NCI-H2081 (cell line): Measurements from ENCODE around the gene CREB3.

Source experiments
- DNase-seq, 2 experiments: peaks; one replicate each; lab custom pipeline; 2025; lab: John Stamatoyannopoulos, UW

The CREB3 gene, protein sequence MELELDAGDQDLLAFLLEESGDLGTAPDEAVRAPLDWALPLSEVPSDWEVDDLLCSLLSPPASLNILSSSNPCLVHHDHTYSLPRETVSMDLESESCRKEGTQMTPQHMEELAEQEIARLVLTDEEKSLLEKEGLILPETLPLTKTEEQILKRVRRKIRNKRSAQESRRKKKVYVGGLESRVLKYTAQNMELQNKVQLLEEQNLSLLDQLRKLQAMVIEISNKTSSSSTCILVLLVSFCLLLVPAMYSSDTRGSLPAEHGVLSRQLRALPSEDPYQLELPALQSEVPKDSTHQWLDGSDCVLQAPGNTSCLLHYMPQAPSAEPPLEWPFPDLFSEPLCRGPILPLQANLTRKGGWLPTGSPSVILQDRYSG

DNA sequence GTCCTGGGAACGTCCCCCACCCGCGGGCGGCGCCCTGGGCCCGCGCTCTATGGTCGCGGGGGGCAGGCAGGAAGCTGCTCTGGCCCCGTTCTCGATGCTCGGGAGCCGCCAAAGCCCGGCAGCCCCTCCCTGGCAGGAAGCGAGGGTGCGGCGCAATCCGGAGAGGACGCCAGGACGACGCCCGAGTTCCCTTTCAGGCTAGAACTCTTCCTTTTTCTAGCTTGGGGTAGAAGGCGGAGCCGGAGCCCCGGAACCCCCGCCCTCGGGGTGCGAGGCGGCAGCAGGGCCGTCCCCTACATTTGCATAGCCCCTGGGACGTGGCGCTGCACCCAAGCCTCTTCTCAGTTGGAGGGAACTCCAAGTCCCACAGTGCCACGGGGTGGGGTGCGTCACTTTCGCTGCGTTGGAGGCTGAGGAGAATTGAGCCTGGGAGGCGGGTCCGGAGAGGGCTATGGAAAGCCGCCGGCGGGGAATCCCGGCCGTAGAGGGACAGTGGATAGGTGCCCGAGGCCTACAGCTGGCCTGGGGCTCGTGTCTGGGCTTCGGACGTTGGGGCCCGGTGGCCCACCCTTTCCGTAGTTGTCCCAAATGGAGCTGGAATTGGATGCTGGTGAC is at the start of gene CREB3, which contains the start of gene TLN1:
TSS of gene CREB3 (plus strand) at position 482 of the 615 bp plus-strand sequence. CDS start at position 589, 107 bp downstream.
TSS of gene TLN1 (minus strand) at position 11 of the 615 bp plus-strand sequence. CDS start 6,501 bp downstream, outside the sequence.
- peak; percentile 99 for DNase-seq

DNA sequence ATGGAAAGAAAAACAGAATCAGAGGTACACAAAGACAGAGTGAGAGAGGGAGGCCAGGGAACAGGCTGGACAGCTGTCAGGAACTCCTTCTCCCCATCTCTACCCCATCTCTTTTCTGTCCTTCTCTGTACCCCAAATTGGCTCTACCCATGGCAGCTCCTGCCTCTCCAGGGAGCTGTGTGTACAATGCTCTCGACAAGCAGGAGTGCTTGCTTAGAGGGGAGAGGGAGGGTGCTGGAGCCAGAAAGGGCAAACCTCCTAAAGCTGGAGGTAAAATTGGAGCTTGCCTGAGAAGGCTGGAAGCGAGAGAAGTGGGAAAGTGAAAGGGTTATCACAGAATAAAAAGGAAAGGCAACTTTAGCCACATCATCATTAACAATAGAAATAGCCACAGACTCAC is 49.1 kb upstream of the CREB3 start:
- DNase-seq = no peak

DNA sequence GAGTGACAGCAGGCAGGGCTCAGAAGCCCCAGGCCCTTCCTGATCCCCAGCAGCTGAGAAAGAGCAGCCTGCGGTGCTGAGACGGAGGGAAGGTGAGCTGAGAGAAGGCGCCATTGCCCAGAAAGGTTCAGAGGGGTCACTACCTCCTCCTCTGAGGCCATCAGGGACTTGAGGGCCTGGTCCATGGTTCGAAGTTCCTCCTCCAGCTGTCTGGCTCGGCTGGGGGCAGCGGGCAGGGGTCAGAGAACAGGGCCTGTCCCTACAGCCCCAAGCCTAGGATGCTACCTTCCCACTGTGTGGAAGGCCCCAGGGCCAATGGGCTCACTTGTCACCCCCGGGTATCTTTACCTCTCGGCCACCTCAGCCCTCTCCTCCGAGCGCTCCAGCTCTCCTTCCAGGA is 47.5 kb upstream of the CREB3 start:
- no peak for DNase-seq

DNA sequence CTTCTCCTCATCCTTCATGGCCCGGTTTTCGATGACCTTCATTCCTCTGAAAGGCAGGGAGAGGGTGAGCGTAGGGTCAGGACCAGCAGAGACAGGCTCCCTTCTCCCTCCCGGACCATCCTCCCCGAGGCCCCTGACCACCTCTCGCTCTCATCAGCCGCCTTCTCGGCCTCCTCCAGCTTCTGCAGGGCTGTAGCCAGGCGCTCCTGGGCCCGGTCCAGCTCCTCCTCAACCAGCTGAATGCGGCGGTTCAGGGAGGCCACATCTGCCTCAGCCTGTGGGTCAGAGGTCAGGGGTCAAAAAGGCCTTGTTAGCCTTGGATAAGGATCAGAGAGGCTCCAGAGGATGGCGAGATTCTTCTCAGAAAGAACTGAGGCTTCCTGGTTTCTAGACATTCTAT is 47.0 kb upstream of the CREB3 start:
- DNase-seq = no peak

DNA sequence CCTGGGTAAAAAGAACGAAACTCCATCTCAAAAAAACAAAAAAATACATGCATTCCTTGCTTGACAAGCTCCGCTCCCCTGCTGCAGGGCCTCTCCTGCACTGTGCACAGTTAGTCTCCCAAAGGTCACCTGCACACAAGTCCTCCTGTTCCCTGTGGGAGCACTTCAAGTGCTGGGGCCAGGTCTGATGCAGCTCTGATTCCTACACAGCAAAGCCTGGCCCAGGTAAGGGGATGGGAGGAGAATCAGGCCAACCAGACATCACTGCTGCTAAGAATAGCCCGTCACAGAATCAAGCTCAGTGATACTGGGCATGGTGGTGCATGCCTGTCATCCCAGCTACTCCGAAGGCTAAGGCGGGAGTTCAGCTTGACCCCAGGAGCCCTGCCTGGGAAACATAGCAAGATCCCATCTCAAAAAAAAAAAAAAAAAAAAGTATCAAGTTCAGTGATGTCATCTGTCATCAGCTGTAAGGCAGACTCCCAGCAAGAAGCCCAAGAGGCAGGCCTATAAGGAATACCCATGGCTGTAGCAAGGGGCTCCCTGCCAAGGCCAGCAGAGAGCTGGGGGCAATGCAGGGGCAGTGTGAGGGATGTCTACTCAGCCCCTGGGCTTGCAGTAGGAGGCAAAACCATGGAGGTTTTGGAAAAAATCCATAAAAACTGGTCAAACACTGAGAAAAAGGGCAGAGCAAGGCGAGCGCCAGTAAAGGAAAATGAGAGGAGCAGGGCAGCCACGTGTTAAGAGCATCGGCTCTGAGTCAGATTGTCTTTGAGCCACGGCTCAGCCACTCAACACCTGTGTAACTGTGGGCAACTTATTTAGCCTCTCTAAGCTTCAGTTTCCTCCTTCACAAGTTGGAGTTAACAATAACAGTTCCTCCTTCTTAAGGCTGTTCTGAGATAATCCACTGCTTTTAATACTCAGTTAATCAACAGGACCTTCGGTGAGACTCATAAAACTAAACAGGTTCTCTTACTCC is 46.0 kb upstream of the CREB3 start:
- DNase-seq = no peak

DNA sequence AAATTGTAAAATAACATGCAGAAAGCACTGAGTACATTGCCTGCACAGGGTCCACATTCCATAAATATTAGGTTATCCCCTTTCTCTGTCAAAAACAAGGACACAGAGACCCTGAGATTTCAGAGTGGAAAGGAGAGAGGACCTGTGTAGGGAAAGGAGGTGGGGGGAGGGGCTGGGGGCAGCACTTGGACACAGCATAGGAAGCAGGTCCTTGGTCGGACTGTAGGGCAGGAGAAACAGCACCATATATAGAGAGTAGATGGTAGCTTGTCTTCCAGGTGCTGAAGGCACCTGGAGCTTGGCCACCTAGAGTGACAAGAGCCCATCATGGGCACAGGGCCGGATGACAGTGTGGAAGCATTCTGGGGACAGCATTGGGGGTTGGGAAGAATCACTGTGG is 45.2 kb upstream of the CREB3 start:
- no peak for DNase-seq

DNA sequence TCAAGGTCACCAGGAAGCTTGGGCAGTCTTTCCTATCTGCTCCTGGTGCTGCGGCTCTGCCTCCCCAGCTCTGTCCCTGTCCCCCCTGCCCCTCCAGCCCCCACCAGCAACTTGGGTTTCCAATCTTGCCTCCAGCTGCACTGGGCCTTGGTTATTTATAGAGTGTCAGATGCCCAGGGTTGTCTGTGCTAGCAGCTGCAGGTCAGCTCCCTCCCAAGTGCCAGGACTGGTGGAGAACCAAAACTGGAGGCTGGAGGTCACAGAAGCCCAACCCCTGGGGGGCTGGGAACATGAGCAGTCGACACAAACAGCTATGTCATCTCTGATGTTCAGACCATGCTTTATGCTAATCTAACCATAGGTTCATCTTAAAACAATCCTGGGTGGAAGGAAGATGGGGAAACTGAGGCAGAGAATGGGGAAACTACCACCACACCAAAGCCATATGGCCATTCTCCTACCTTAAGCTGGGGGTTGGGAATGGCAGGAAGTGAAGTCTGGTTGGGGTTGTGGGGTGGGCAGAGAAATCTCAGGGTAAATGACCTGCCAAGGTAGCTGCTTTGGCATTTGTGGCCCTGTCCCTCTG is 44.4 kb upstream of the CREB3 start:
- no peak for DNase-seq

DNA sequence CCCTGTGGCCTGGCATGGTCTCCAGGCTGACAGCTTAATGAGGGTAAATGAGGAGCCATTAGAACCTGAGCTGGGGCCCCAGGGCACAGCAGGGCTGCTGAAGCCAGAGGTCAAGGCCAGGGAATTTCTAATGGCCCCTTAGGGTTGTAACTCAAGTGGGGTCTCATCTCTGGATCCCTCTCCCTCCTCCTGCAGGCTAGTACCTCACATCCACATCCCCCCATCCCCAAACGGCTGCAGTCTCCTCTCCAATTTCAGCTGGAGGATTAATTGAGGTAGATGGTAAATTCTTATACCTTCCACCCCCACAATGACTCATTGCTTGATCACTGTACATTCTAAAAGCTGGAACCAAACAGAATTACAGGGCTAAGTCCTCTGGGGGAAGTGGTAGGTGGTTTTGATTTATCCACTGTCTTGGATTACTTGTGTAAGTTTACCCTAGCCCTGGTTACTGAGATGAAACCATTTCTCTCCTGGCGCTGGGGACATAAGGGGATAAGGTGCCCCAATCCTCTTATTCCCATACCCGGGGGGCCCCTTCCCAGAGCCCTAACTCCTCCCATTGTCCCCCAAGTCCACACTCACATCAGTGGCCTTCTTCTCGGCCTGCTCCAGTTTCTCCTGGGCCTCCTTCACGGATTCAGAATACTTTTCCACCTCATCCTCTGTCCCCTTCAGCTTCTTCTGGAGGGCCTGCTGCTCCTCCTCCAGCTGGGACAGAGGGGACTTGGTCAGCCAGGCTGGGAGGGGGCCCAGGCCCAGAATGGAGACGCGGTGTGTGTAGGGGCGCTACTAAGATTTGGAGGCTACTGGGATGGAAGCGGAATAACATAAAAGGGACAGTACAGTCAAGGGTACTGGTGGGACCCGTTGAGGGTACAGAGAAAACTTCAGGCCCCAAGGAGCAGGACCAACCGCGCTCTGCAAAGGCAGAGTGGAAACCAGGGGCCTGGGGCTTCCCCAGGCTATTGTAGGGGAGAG is 43.6 kb upstream of the CREB3 start:
- DNase-seq = no peak

DNA sequence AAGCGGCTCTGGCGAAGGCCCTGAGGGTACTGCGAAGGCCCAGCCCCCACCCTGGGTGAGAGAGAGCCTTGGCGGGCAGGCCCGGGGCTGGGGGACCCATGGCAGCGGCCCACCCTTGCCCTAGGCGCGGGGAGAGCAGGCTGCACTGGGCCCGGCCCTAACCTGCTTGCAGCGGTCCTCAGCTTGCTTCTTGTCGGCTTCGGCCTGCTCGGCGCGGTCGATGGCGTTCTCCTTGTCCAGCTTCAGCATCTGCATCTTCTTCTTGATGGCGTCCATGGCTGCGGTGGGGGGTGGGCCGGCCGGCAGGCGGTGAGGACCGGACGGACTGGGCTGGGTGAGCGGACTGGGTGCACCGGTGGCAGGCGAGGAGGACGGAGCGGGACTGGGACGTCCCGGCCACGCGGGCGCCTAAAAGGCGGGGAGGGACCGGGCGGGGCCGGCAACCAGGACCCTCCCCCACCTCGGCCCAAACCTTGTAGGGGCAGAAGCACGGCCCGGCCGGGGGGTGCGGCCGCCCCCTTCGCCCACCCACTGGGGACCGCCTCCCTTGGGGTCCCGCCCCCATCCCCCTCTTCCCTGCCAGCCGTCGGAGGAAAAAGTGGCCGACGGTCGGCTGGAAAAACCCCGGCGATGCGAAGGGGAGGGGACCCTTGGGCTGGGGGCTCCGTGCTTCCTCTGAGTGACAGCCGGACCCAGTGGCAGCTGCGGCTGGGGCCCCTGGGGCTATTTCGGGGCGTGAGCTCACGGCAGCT is 42.7 kb upstream of the CREB3 start, which contains the start of gene TPM2:
TSS of gene TPM2 (minus strand) at position 384 of the 752 bp plus-strand sequence. CDS start at position 276, 108 bp downstream.
- DNase-seq = no peak

DNA sequence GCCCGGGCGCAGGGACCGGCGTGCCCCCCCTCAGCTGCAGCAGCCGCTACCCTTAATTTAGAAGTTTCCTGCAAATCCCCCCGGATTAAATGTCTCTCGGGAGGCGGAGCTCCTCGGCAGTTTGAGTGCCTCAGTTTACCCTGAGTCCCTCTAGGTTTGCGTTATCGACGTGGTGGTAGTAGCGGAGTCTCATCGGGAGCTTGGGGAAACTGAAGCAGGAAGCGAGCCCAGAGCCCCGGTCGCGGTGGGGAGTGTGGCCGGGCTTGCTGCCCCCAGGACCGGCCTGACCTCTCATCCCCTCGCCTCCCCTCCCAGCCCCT is 42.2 kb upstream of the CREB3 start:
- no peak for DNase-seq

DNA sequence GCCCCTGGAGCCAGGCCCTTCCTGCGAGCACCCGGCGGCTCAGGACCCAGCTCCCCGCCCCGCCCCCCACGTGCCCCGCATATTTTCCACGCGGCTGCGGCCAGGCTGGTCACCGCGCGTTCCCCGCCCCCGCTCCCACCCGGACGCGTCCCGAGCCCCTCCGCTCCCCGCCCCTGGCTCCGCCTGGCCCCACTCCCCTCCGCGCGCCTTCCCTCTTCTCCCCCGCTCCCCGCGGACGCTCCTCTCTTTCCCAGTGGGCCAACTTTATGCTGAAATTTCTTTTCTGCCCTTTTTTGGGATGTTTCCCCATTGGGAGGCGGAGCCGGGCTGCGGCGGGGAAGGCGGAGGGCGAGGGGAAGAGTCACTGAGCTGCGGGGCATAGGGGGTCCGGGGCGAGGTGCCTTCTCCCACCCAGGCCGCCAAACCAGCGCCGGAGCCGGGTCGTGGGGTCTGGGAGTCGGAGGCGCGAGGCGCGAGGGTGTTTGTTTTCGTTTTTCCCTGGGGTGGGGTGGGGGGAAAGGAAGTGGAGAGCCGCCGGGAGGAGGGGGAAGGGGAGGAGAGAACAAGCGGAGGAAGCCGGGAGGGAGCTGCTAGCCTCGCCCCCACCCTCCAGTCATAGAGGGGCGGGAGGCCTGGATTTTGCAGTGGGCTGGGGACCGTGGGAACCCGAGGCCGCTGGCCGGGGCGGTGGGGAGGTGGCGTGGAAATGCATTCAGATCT is 41.7 kb upstream of the CREB3 start:
- DNase-seq = peak; percentile 43 to 61

DNA sequence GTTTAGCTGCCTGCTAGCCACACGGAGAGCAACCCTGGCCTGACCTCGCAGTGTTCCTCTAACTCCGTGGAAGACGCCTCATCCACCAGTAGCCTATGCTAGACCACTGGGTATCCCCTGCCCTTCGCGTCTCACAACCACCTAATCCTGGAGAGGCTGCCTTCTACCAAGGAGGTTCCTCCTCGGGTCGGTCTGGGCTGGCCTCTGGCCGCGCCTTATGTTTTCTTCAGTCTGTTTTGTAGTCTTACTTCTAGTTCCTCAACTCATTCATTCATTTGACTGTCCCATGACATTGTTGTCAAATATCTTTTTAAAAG is 41.2 kb upstream of the CREB3 start:
- no peak for DNase-seq

DNA sequence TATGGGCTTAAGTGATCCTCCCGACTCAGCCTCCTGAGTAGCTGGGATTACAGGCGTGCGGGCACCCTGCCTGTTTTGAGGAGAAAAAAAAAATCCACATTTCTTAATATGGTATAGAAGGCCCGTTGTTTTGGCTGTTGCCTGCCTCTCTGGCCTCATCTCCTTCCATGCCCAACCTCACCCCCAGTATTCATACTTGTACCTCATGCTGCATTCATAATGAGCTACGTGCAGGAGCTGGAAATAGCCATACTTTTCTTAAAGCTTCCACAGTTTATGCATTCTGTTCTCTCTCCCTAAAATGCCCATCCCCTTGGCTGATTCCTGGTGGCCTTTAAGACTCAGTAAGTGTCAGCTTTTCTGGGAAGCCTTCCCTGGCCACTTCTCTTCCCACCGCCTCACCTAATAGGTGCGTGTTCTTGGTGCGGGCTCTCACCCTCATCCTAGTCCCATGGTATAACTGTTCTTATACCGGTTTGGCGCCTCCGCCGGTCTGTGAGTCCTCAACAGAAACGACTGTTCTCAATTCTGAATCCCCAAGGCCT is 40.6 kb upstream of the CREB3 start:
- DNase-seq = no peak

DNA sequence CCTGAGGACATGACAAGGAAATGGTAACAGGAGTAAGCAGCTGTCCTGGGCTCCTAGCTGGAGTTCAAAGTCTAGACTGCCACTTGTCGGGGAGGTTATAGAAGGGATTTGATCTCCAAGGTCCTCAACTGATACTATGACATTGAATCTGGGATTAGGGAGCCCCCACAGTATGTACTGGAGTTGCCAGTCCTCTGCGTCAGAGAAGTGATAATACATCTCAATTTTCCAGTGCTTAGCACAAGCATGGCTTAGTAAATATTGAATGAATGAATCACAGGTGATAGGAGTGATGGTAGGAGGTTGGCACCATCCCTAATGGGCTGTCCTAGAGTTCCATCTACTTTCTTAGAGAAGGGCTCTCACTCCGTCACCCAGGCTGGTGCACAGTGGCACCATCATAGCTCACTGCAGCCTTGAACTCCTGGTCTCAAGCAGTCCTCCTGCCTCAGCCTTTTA is 36.5 kb upstream of the CREB3 start:
- no peak for DNase-seq

DNA sequence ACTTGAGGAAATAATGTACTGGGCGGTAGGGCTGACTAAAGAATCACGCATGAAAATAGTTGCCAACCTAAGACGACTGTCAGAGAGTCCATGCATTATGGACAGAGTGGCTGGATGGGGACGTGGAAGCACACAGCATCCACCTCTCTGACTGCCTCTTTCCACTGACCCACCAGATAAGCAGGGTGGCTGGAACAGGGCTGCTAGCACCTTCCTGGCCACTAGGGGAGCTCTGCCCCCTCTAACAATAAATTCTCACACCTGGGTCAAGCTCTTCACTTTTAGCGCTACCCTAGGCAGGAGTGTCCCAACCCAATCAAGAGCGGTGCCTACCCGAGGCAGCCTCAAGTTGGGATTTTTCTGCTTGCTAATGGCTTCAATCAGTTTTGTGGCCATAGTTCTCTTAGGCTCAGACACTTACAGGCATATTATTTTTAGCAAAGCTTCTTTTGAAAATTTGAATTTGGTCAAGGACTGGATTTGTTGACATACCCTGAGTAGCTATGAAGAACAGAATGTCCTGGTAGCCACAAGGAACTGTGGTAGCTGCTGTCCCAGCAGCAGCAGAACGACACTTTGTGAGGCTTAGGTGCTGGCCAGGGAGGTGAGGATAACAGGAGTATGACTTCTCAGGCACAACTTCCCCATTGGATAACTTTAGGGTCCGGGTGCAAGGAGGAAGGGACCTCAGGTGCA is 35.8 kb upstream of the CREB3 start:
- DNase-seq = peak; percentile 32 to 46

DNA sequence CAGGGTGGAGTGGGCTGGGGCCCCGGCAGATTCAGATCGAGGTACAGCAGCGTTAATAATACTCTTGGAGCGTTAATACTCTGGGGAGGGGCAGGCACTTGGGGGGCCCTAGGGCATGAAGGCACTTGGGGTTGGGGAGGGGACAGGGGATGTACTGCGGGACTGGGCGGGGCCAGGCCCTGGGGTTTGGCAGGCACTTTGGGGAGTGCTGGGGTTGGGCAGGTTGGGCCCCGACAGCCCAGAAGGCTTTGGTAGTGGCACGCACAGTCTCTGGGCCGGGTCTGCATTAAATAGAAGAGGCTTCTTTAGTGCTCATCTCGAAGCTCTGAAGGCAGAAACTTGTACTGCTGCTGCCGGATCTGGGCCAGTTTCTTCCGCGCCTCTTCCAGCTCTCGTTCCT is 35.0 kb upstream of the CREB3 start:
- no peak for DNase-seq

DNA sequence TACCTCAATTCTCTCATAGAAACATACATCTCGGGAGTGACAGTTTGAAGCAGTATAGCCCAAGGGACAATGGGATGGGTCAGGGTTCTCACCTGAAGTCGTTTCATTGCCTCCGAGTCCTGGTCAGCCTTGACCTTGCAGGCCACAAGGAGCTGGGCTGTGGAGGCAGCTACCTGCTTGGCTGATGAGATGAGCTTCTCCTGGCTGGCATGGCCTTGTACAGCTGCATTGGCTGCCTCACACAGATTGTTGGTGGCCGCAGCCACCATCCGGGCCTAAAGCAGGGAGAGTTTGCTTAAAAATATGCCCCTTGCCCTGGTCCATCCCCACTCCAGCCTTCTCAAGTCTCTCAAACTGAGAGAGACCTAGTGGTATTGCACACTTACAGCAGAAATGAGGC is 34.2 kb upstream of the CREB3 start:
- no peak for DNase-seq

DNA sequence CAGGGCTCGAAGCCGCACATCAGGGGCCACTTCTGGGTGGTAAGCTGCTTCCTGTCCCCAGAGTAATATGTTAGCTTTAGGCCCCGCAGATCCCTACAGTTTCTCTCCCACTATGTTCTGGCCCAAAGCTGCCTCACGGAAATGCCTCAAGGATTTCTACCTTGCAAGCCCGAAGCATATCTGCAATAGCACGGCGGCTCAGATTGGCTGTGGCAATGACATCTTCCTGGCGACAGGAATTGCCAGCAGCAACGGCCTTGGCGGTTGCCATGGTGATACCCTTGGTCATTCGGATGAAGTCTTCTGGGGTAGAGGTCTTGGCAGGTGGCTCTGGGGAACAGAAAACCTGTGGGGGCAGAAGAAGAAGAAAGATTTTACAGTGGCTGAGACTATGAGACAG is 32.4 kb upstream of the CREB3 start:
- no peak for DNase-seq

DNA sequence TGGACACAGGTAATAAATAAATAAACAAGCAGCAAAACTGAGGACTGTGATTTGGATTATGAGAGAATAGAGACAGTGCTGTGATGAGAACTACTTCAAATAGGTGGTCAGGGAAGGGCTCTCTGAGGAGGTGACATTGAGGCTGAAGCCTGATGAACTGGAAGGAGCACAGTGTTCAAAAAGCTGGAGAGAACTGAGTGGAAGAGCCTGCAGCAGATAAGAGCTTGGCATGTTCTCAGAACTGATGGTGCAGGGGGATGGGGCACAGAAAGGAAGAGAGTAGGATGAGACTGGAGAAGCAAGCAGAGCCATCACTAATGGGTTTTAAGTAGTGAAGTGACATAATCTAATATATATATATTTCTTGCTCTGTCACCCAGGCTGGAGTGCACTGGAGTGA is 31.5 kb upstream of the CREB3 start:
- DNase-seq = no peak
